CD8-positive, alpha-beta memory T cell (primary cell): ENCODE results near the gene P2RX7. TPM values are rescaled to one million over a fixed set of nuclear protein-coding genes. Genes with fewer than 3 reads are reported as not detected.
A peak's percentile ranks its signal among the peaks of the same experiment; 100 is the strongest.
"Not testable (repeated sequence)": the region's sequence is repeated elsewhere in the genome, so short reads cannot be mapped to it uniquely, and the experiment has no call there.

Source experiments
- CTCF ChIA-PET: fragments of 350-600 bp; sonication (Branson Sonifier 250); formaldehyde crosslinking; loops from one replicate; lab custom pipeline; 2021; ENCODE audit warnings: antibody characterized with exemption; lab: Charles Lee
- POLR2A ChIA-PET: fragments of 350-600 bp; sonication (Branson Sonifier 250); formaldehyde crosslinking; loops from one replicate; lab custom pipeline; 2021; ENCODE audit warnings: antibody characterized with exemption; lab: Charles Lee
- DNase-seq, 5 donors: peaks; one replicate each; pipeline versions ENCODE4 v3.0.0 to v3.0.0-alpha.2; 2020 to 2022; ENCODE audit warnings: mixed read lengths in 1 of 5
- H3K27ac ChIP-seq: one replicate; pipeline ENCODE4 v1.7.0; 2013; ENCODE audit warnings: low read depth, mild to moderate bottlenecking, low read length, moderate library complexity
- H3K27me3 ChIP-seq: 2 replicates; pipeline ENCODE4 v1.7.0; 2013; ENCODE audit warnings: low read length, mild to moderate bottlenecking; ENCODE audit not compliant: insufficient read depth, poor library complexity, severe bottlenecking
- H3K36me3 ChIP-seq: 2 replicates; pipeline ENCODE4 v1.7.0; 2013; ENCODE audit warnings: mild to moderate bottlenecking, low read length, moderate library complexity; ENCODE audit not compliant: insufficient read depth
- H3K4me1 ChIP-seq: 2 replicates; pipeline ENCODE4 v1.7.0; 2013; ENCODE audit warnings: mild to moderate bottlenecking, low read length, moderate library complexity; ENCODE audit not compliant: insufficient read depth
- H3K4me3 ChIP-seq: 2 replicates; pipeline ENCODE4 v1.7.0; 2013; ENCODE audit warnings: mild to moderate bottlenecking, low read length
- H3K9me3 ChIP-seq: 2 replicates; pipeline ENCODE4 v1.7.0; 2013; ENCODE audit warnings: mild to moderate bottlenecking, low read length
- H3K27ac Mint-ChIP-seq, 8 donors: one replicate each; pipeline ENCODE4 v1.8.0; 2020 to 2021; ENCODE audit warnings: mixed read lengths in 8 of 8, mild to moderate bottlenecking in 6 of 8, inconsistent platforms in 3 of 8, moderate library complexity in 3 of 8
- H3K27me3 Mint-ChIP-seq, 2 donors: one replicate each; pipeline ENCODE4 v1.8.0; 2020 to 2021; ENCODE audit warnings: mixed read lengths in 2 of 2, mild to moderate bottlenecking in 1 of 2, moderate library complexity in 1 of 2
- H3K36me3 Mint-ChIP-seq, 3 donors: one replicate each; pipeline ENCODE4 v1.8.0; 2020 to 2021; ENCODE audit warnings: mixed read lengths in 3 of 3, inconsistent platforms in 1 of 3, mild to moderate bottlenecking in 1 of 3
- H3K4me1 Mint-ChIP-seq, 3 donors: one replicate each; pipeline ENCODE4 v1.8.0; 2020 to 2021; ENCODE audit warnings: mixed read lengths in 3 of 3, inconsistent platforms in 1 of 3, mild to moderate bottlenecking in 1 of 3
- H3K4me3 Mint-ChIP-seq, 7 donors: one replicate each; pipeline ENCODE4 v1.8.0; 2020 to 2021; ENCODE audit warnings: mixed read lengths in 7 of 7, mild to moderate bottlenecking in 6 of 7, moderate library complexity in 4 of 7, inconsistent platforms in 2 of 7
- H3K9me3 Mint-ChIP-seq, 5 donors: one replicate each; pipeline ENCODE4 v1.8.0; 2020 to 2022; ENCODE audit warnings: mixed read lengths in 5 of 5, mild to moderate bottlenecking in 3 of 5, moderate library complexity in 2 of 5, inconsistent platforms in 1 of 5
- polyA plus RNA-seq: library from polyadenylated mRNA; unstranded; fragments of 300-500 nt; fragmentation: Illumina TruSeq; gene quantifications from one replicate; pipeline ENCODE4 v1.2.3, GENCODE V29; 2021
- total RNA-seq, 2 experiments: library from RNA; stranded (reverse); gene quantifications; one replicate each; pipeline ENCODE4 v1.2.3, GENCODE V29; 2021

The P2RX7 gene
- total and polyA plus RNA-seq, 3 experiments from 2014 or later: 4.3 to 9.2 (median 4.5) TPM

DNA sequence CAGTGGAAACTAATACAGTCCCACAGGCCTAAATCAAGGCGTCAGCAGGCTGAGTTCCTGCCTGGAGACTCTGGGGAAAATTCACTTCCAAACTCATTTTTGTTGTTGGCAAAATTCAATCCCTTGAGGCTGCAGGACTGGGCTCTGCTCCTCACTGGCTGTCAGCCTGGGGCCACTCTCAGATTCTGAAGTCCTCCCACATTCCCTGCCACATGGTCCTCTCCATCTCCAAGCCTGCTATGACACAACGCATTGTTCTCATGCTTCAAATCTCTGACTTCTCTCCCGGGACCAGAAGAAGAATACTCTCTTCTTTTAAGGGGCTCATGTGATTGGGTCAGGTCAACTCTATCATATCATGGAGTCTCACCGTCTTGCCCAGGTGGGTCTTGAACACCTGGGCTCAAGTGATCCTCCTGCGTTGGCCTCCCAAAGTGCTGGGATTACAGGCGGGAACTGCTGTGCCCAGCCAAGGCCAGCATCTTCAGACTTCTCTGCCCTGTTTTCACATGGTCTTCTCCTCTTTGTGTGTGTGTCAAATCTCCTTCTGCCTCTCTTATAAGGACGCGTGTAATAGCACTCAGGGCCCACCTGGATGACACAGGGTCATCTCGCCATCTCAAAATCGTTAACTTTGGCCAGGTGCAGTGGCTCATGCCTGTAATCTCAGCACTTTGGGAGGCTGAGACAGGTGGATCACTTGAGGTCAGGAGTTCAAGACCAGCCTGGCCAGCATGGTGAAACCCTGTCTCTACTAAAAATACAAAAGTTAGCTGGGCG is 9.7 kb downstream of the P2RX7 start:
- Histone ChIP-seq H3K9me3 (no peaks in the 10 kb centered on the region), H3K36me3 (no peaks in the 10 kb centered on the region), H3K4me3 (no peak overlapping the region), H3K27me3 (no peaks in the 10 kb centered on the region), H3K4me1 (no peaks in the 10 kb centered on the region), H3K27ac (no peak overlapping the region)
- POLR2A ChIA-PET: no interaction called here
- H3K9me3 Mint-ChIP-seq: peaks cover 0 to 1% (median 0%) of the 10 kb centered on the region in 5 donors
- CTCF ChIA-PET: interaction anchor here (1.0 kb wide), 1 partner anchor 82 kb away, joined by 3 read pairs; no protein-coding TSS in a partner anchor
- H3K4me3 Mint-ChIP-seq: no peak overlapping the region
- H3K27me3 Mint-ChIP-seq: no peaks in the 10 kb centered on the region
- peaks cover 20 to 26% (median 25%) of the 10 kb centered on the region in 3 donors for H3K4me1 Mint-ChIP-seq
- peaks cover 0 to 11% (median 7%) of the 10 kb centered on the region in 3 donors for H3K36me3 Mint-ChIP-seq
- H3K27ac Mint-ChIP-seq: peak overlapping the region in 1 of 8 donors; percentile 62
- DNase-seq: no peak

DNA sequence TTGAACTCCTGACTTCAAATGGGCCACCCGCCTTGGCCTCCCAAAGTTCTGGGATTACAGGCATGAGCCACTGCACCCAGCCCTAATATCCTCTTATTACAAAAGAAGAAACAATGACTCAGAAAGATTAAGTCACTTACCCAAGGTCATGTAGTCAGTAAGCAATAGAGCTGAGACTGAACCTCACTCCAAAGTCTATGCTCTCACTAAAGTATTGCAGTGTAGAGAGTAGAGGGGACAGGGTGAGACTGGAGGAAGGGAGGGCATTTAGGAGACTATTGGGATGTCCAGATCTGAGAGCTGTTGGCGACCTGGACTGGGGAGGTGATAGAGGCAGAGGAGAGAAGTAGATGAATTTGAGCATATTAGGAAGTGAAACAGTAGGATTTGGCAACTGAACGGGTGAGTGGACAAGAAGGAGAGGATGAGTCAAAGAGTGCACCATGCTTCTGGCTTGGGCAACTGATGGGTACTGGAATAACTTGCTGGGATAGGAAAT is 11.8 kb downstream of the P2RX7 start:
- no peaks in the 10 kb centered on the region for H3K9me3 ChIP-seq
- no peak for DNase-seq
- H3K4me1 ChIP-seq: no peaks in the 10 kb centered on the region
- ChIA-PET CTCF (no interaction called here), POLR2A (no interaction called here)
- no peaks in the 10 kb centered on the region for H3K36me3 ChIP-seq
- H3K27ac ChIP-seq: no peak overlapping the region
- H3K4me1 Mint-ChIP-seq: peaks cover 19 to 20% (median 20%) of the 10 kb centered on the region in 3 donors
- peaks cover 4 to 7% (median 4%) of the 10 kb centered on the region in 3 donors for H3K36me3 Mint-ChIP-seq
- H3K27me3 Mint-ChIP-seq: no peaks in the 10 kb centered on the region
- no peaks in the 10 kb centered on the region for H3K27me3 ChIP-seq
- peak overlapping the region in 5 of 8 donors; percentile 8 to 54 (median 36) for H3K27ac Mint-ChIP-seq
- no peak overlapping the region for H3K4me3 ChIP-seq
- peaks cover 0 to 1% (median 0%) of the 10 kb centered on the region in 5 donors for H3K9me3 Mint-ChIP-seq
- H3K4me3 Mint-ChIP-seq: peak overlapping the region in 1 of 7 donors; percentile 0

DNA sequence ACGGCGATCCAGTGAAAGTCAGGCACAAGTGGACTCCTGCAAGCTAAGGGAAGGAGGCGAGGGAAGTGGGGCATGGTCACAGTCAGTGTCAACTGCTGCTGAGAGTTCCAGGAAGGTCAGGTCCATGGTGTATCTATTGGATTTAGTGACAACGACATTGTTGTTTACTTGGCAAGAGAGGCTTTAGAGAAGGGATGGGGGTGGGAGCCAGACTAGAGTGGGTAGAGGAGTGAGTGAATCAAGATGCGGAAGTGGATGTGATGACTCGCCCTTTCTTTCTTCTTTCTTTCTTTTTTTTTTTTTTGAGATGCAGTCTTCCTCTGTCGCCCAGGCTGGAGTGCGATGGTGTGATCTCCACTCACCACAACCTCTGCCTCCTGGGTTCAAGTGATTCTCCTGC is 12.5 kb downstream of the P2RX7 start:
- Histone ChIP-seq H3K4me1 (no peaks in the 10 kb centered on the region), H3K27ac (no peak overlapping the region), H3K4me3 (no peak overlapping the region), H3K36me3 (no peaks in the 10 kb centered on the region), H3K27me3 (no peaks in the 10 kb centered on the region), H3K9me3 (no peaks in the 10 kb centered on the region)
- Mint-ChIP-seq H3K4me1 (peaks cover 19 to 22% (median 20%) of the 10 kb centered on the region in 3 donors), H3K27ac (peak overlapping the region in 4 of 8 donors; percentile 34 to 72 (median 50)), H3K27me3 (no peaks in the 10 kb centered on the region), H3K36me3 (peaks cover 6 to 7% (median 7%) of the 10 kb centered on the region in 3 donors), H3K4me3 (peak overlapping the region in 3 of 7 donors; percentile 3 to 77 (median 5)), H3K9me3 (peaks cover 0 to 1% (median 0%) of the 10 kb centered on the region in 5 donors)
- POLR2A ChIA-PET: no interaction called here
- CTCF ChIA-PET: no interaction called here
- DNase-seq: no peak

DNA sequence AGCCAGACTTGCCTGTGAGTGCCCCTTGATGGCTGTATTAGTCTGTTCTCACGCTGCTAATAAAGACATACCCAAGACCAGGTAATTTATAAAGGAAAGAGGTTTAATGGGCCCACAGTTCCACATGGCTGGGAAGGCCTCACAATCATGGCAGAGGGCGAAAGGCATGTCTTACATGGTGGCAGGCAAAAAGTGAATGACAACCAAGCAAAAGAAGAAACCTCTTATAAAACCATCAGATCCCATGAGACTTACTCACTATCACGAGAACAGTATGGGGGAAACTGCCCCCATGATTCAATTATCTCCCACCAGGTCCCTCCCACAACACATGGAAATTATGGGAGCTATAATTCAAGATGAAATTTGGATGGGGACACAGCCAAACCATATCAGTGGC is 16.6 kb downstream of the P2RX7 start:
- H3K27ac ChIP-seq, H3K9me3 ChIP-seq, H3K4me3 ChIP-seq, DNase-seq, H3K36me3 ChIP-seq, CTCF ChIA-PET, H3K9me3 Mint-ChIP-seq, H3K4me3 Mint-ChIP-seq, H3K4me1 ChIP-seq, H3K27me3 Mint-ChIP-seq, H3K27ac Mint-ChIP-seq, POLR2A ChIA-PET, H3K36me3 Mint-ChIP-seq, H3K27me3 ChIP-seq: not testable (repeated sequence)
- H3K4me1 Mint-ChIP-seq: peaks cover 15 to 16% (median 15%) of the 10 kb centered on the region in 3 donors

DNA sequence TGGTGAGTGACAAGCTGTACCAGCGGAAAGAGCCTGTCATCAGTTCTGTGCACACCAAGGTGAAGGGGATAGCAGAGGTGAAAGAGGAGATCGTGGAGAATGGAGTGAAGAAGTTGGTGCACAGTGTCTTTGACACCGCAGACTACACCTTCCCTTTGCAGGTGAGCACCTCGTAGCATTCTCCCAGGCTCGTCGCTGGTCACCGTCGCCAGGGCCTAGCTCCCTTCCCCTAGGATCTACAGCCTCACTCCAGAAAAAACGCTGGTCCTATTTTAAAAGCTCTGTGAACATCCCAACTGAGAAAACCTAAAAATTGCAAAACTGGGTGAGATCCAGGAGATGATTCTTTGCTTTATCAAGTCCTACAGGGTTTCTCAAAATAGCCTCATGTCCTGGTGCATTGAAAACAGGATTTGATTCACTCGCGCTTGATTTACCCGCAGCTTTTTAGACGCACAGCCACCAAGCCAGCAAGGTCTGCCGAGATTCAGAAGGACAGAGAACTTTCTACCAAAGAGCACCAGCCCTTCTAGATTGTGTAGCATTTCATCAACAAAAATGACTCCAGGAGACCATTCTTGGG is 22.2 kb downstream of the P2RX7 start:
- CTCF ChIA-PET: interaction anchor here (0.7 to 1.0 kb wide), 3 partner anchors 18 to 572 kb away, joined by 3 to 4 read pairs (median 3); no protein-coding TSS in a partner anchor
- POLR2A ChIA-PET: no interaction called here
- no peak for DNase-seq

DNA sequence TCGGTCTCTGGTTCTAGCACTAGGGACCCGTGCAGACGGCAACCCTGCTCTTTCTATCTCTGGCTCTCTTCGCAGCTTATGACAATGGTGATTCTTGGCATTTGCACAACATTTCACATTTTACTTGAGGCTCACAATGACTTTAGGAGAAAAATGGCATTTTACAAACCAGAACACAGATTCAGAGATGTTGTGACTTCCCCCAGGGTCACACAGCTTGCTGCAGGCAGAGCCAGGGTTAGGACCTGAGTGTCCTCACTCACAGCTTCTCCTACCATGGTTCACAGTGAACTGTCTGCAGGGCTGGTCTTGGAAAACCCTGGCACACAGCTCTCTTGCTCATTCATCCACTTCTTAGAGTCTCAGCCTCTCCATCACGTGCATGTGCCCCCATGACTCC is 23.7 kb downstream of the P2RX7 start:
- Mint-ChIP-seq H3K4me1 (peaks cover 0 to 5% (median 0%) of the 10 kb centered on the region in 3 donors), H3K36me3 (peaks cover 10 to 43% (median 30%) of the 10 kb centered on the region in 3 donors), H3K4me3 (no peak overlapping the region), H3K9me3 (no peaks in the 10 kb centered on the region), H3K27me3 (peaks cover 0 to 4% of the 10 kb centered on the region in 2 donors), H3K27ac (peak overlapping the region in 1 of 8 donors; percentile 33)
- POLR2A ChIA-PET: no interaction called here
- H3K27me3 ChIP-seq: no peaks in the 10 kb centered on the region
- no peak overlapping the region for H3K4me3 ChIP-seq
- H3K4me1 ChIP-seq: no peaks in the 10 kb centered on the region
- H3K9me3 ChIP-seq: no peaks in the 10 kb centered on the region
- DNase-seq: no peak
- H3K36me3 ChIP-seq: no peaks in the 10 kb centered on the region
- no peak overlapping the region for H3K27ac ChIP-seq
- CTCF ChIA-PET: no interaction called here

More for the DNA sequence above, 22.2 kb downstream of the P2RX7 start:
- Histone ChIP-seq H3K36me3 (no peaks in the 10 kb centered on the region), H3K27me3 (no peaks in the 10 kb centered on the region), H3K9me3 (no peaks in the 10 kb centered on the region), H3K27ac (no peak overlapping the region), H3K4me3 (no peak overlapping the region), H3K4me1 (no peaks in the 10 kb centered on the region)
- Mint-ChIP-seq H3K4me3 (no peak overlapping the region), H3K9me3 (no peaks in the 10 kb centered on the region), H3K4me1 (peaks cover 0 to 5% (median 0%) of the 10 kb centered on the region in 3 donors), H3K36me3 (peaks cover 10 to 36% (median 26%) of the 10 kb centered on the region in 3 donors), H3K27me3 (peaks cover 0 to 4% of the 10 kb centered on the region in 2 donors), H3K27ac (peak overlapping the region in 1 of 8 donors; percentile 56)

DNA sequence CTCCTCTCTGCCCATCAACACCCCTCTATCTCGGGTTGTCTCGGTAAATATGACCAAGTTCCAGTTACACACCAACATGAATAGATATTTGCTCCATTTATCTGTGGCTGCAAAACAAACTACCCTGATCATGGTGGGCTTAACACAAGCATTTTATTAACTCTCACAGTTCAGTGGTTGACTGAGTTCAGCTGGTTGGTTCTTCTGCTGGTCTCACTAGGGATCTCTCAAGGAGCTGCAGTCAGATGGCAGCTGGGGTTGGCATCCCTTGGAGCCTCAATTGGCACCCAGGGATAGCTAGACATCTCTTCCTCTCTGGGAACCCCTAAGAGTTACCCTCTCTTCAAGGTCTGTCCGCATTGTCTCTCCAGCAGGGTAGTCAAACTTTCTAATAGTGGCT is 25.4 kb downstream of the P2RX7 start:
- no peak overlapping the region for H3K27ac ChIP-seq
- H3K36me3 Mint-ChIP-seq: peaks cover 10 to 52% (median 30%) of the 10 kb centered on the region in 3 donors
- no peaks in the 10 kb centered on the region for H3K9me3 Mint-ChIP-seq
- H3K4me3 Mint-ChIP-seq: no peak overlapping the region
- no peak for DNase-seq
- CTCF ChIA-PET: no interaction called here
- peak overlapping the region in 1 of 8 donors; percentile 18 for H3K27ac Mint-ChIP-seq
- no peaks in the 10 kb centered on the region for H3K4me1 ChIP-seq
- H3K27me3 Mint-ChIP-seq: peaks cover 0 to 4% of the 10 kb centered on the region in 2 donors
- no peak overlapping the region for H3K4me3 ChIP-seq
- H3K4me1 Mint-ChIP-seq: peaks cover 0 to 5% (median 0%) of the 10 kb centered on the region in 3 donors
- no peaks in the 10 kb centered on the region for H3K27me3 ChIP-seq
- no peaks in the 10 kb centered on the region for H3K36me3 ChIP-seq
- POLR2A ChIA-PET: interaction anchor here (1.1 kb wide), 1 partner anchor 11 kb away, joined by 3 read pairs; no protein-coding TSS in a partner anchor
- no peaks in the 10 kb centered on the region for H3K9me3 ChIP-seq
